Esophagus muscularis mucosa (tissue), 4 donors: ENCODE measurements around the gene GRIK3. TPM values are rescaled to one million over a fixed set of nuclear protein-coding genes. Genes with fewer than 3 reads are reported as not detected.

Source experiments
- DNase-seq: peaks from one replicate; pipeline ENCODE4 v3.0.0-alpha.2; 2017; ENCODE audit errors: extremely low spot score
- H3K27ac ChIP-seq, 4 donors: fragments of 200-600 bp; sonication (generic); replicated peaks in 1 of 4; 1 replicate in 3 of 4; 2 replicates in 1 of 4; pipeline ENCODE4 v1.5.1; 2016 to 2019; ENCODE audit warnings: mild to moderate bottlenecking in 1 of 4
- H3K27me3 ChIP-seq, 4 donors: fragments of 200-600 bp; sonication (generic); one replicate each; pipeline versions ENCODE4 v1.5.1 to v1.6.0; 2016 to 2019
- H3K36me3 ChIP-seq, 4 donors: fragments of 200-600 bp; sonication (generic); one replicate each; pipeline ENCODE4 v1.5.1; 2016 to 2019
- H3K4me1 ChIP-seq, 4 donors: fragments of 200-600 bp; sonication (generic); one replicate each; pipeline ENCODE4 v1.5.1; 2016 to 2019
- H3K4me3 ChIP-seq, 4 donors: fragments of 200-600 bp; sonication (generic); 1 replicate in 2 of 4; 2 replicates in 2 of 4; pipeline ENCODE4 v1.5.1; 2016 to 2019; ENCODE audit warnings: mild to moderate bottlenecking in 4 of 4, moderate library complexity in 1 of 4
- H3K9me3 ChIP-seq, 4 donors: fragments of 200-600 bp; sonication (generic); 1 replicate in 3 of 4; 2 replicates in 1 of 4; pipeline ENCODE4 v1.5.1; 2016 to 2019
- CTCF ChIP-seq, 3 experiments: fragments of 200-600 bp in 2 of 3; fragments of 450-650 bp in 1 of 3; sonication (generic) in 2 of 3; IDR thresholded peaks; one replicate each; pipeline ENCODE4 v1.5.1; 2017 to 2019; ENCODE audit warnings: antibody characterized with exemption in 3 of 3, mild to moderate bottlenecking in 2 of 3, moderate library complexity in 1 of 3
- EP300 ChIP-seq: sonication (generic); formaldehyde crosslinking; IDR thresholded peaks from one replicate; pipeline ENCODE4 v1.6.1; 2017; ENCODE audit warnings: antibody characterized with exemption
- POLR2A ChIP-seq: fragments of 450-650 bp; IDR thresholded peaks from one replicate; pipeline ENCODE4 v1.6.1; 2017; ENCODE audit warnings: antibody characterized with exemption, moderate library complexity, mild to moderate bottlenecking, low read depth
- POLR2AphosphoS5 ChIP-seq, 2 donors: sonication (generic); formaldehyde crosslinking; IDR thresholded peaks; one replicate each; pipeline ENCODE4 v1.6.1; 2017; ENCODE audit warnings: antibody characterized with exemption in 2 of 2
- WGBS: methylation state at CpG from one replicate; pipeline ENCODE4 v1.1.5; 2018; 5-methylcytosine and 5-hydroxymethylcytosine counted together
- intact Hi-C: fragments of 100-400 bp; cut with DNase I; formaldehyde crosslinking; loops from one replicate; pipeline ENCODE4 v1.15.1; 2023
- total RNA-seq, 4 donors: library from RNA; depleted of rRNA; stranded (reverse); fragments of >200 nt; gene quantifications; one replicate each; pipeline versions ENCODE4 v1.1.0 to v1.2.1, GENCODE V29; 2016

Gene GRIK3
- total RNA-seq, 4 donors from 2014 or later, result 5.3 to 7.9 (median 6.6) TPM

GRCh38 chr1:36950604-36951291 lies 83.6 kb downstream of the GRIK3 start:
- intact Hi-C loops, result no loop called here
- no peaks in the 10 kb centered on the region for H3K4me1 ChIP-seq
- 63% methylated on average over 8 of the region's 8 CpGs for WGBS
- H3K4me3 ChIP-seq, result no peak overlapping the region
- TF ChIP-seq POLR2AphosphoS5 (IDR thresholded peaks at IDR 0.05) (no peak), CTCF (IDR thresholded peaks at IDR 0.05) (no peak), EP300 (no peak), POLR2A (no peak)
- DNase-seq, result no peak
- no peak overlapping the region for H3K27ac ChIP-seq
- no peaks in the 10 kb centered on the region for H3K36me3 ChIP-seq
- H3K27me3 ChIP-seq, result peaks cover 0 to 62% (median 0%) of the 10 kb centered on the region in 4 donors
- H3K9me3 ChIP-seq, result no peaks in the 10 kb centered on the region

- Histone ChIP-seq H3K36me3 (no peaks in the 10 kb centered on the region), H3K27me3 (peaks cover 0 to 49% (median 0%) of the 10 kb centered on the region in 4 donors), H3K27ac (no peak overlapping the region), H3K9me3 (no peaks in the 10 kb centered on the region), H3K4me1 (no peaks in the 10 kb centered on the region), H3K4me3 (no peak overlapping the region)
- 89% methylated on average over 5 of the region's 6 CpGs for WGBS
- intact Hi-C loops, result no loop called here
- no peak for DNase-seq
- no peak for TF ChIP-seq EP300
- no peak for TF ChIP-seq POLR2A
- no peak for TF ChIP-seq CTCF (IDR thresholded peaks at IDR 0.05)
- no peak for TF ChIP-seq POLR2AphosphoS5 (IDR thresholded peaks at IDR 0.05)
Measured at GRCh38 chr1:36948606-36949005, 85.7 kb downstream of the GRIK3 start.

- TF ChIP-seq CTCF (IDR thresholded peaks at IDR 0.05), result no peak
- WGBS, result 38% methylated on average over 2 of the region's 2 CpGs
- Histone ChIP-seq H3K36me3 (no peaks in the 10 kb centered on the region), H3K4me3 (no peak overlapping the region), H3K27ac (no peak overlapping the region), H3K4me1 (no peaks in the 10 kb centered on the region), H3K9me3 (no peaks in the 10 kb centered on the region), H3K27me3 (peaks cover 0 to 49% (median 0%) of the 10 kb centered on the region in 4 donors)
- DNase-seq, result no peak
- intact Hi-C loops, result no loop called here
Measured at GRCh38 chr1:36948147-36948546, 86.2 kb downstream of the GRIK3 start.

DNA sequence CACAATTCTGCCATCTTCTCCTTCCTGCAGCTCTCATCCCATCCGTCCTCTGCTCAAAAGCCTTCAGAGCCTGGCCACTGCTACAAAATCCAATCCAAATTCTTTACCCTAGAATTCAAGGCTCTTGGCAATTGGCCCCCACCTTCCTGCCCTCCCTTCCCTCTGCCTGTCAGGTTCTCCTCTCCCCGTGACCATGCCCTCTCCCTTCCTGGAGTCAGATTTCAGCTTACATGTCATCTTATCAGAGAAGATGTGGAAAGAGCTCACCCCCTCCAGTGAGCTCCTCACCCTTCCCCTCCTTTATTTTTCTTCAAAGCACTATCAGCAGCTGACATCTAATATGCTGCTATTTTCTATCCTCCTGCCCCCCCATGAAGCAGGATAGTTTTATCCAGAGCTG lies 86.9 kb downstream of the GRIK3 start:
- H3K36me3 ChIP-seq, result no peaks in the 10 kb centered on the region
- 18% methylated on average over 2 of the region's 2 CpGs for WGBS
- no peak overlapping the region for H3K27ac ChIP-seq
- DNase-seq, result no peak
- no peak overlapping the region for H3K4me3 ChIP-seq
- intact Hi-C loops, result no loop called here
- no peak for TF ChIP-seq CTCF (IDR thresholded peaks at IDR 0.05)
- no peak for TF ChIP-seq POLR2AphosphoS5 (IDR thresholded peaks at IDR 0.05)
- no peak for TF ChIP-seq EP300
- no peak for TF ChIP-seq POLR2A
- peaks cover 0 to 49% (median 0%) of the 10 kb centered on the region in 4 donors for H3K27me3 ChIP-seq
- no peaks in the 10 kb centered on the region for H3K4me1 ChIP-seq
- H3K9me3 ChIP-seq, result no peaks in the 10 kb centered on the region

- Histone ChIP-seq H3K27ac (no peak overlapping the region), H3K9me3 (no peaks in the 10 kb centered on the region), H3K4me1 (no peaks in the 10 kb centered on the region), H3K36me3 (no peaks in the 10 kb centered on the region), H3K4me3 (no peak overlapping the region), H3K27me3 (peaks cover 0 to 64% (median 3%) of the 10 kb centered on the region in 4 donors)
- 69% methylated on average over 7 of the region's 7 CpGs for WGBS
- no peak for DNase-seq
- TF ChIP-seq CTCF (IDR thresholded peaks at IDR 0.05) (no peak), EP300 (no peak), POLR2AphosphoS5 (IDR thresholded peaks at IDR 0.05) (no peak), POLR2A (no peak)
- intact Hi-C loops, result no loop called here
Measured at GRCh38 chr1:36944883-36945282, 89.4 kb downstream of the GRIK3 start.
